Heart left ventricle (tissue), 16 donors: Measurements from ENCODE around the gene NSDHL. TPM values are rescaled to one million over a fixed set of nuclear protein-coding genes. Genes with fewer than 3 reads are reported as not detected.
A peak's percentile ranks its signal among the peaks of the same experiment; 100 is the strongest.
"Not testable (repeated sequence)": the region's sequence is repeated elsewhere in the genome, so short reads cannot be mapped to it uniquely, and the experiment has no call there.

Experiments used
- ATAC-seq, 4 donors: fragments of 200-7000 bp; cut with Tn5 transposase; one replicate each; pipeline ENCODE4 v1.9.1; 2020 to 2022; ENCODE audit warnings: moderate library complexity in 4 of 4, mild to moderate bottlenecking in 3 of 4, moderate number of reproducible peaks in 1 of 4
- DNase-seq, 5 donors: peaks; one replicate each; pipeline ENCODE4 v3.0.0-alpha.2; 2020
- H3K27ac ChIP-seq, 12 donors: fragments of 200-600 bp; sonication (generic) in 4 of 12; one replicate each; pipeline versions ENCODE4 v1.5.0 to v1.8.0; 2016 to 2022; ENCODE audit warnings: mild to moderate bottlenecking in 2 of 12
- H3K27me3 ChIP-seq, 9 donors: fragments of 200-600 bp; sonication (generic) in 2 of 9; one replicate each; pipeline versions ENCODE4 v1.5.1 to v1.8.0; 2016 to 2022; ENCODE audit warnings: mild to moderate bottlenecking in 3 of 9
- H3K36me3 ChIP-seq, 9 donors: fragments of 200-600 bp; sonication (generic) in 2 of 9; one replicate each; pipeline versions ENCODE4 v1.5.0 to v1.8.0; 2018 to 2022; ENCODE audit warnings: mild to moderate bottlenecking in 2 of 9
- H3K4me1 ChIP-seq, 12 donors: fragments of 200-600 bp; sonication (generic) in 4 of 12; one replicate each; pipeline versions ENCODE4 v1.5.0 to v1.8.0; 2016 to 2022; ENCODE audit warnings: mild to moderate bottlenecking in 3 of 12
- H3K4me3 ChIP-seq, 12 donors: fragments of 200-600 bp; sonication (generic) in 4 of 12; one replicate each; pipeline versions ENCODE4 v1.5.0 to v1.8.0; 2017 to 2022; ENCODE audit warnings: mild to moderate bottlenecking in 9 of 12, moderate library complexity in 4 of 12
- H3K9me3 ChIP-seq, 12 donors: fragments of 200-600 bp; sonication (generic) in 4 of 12; one replicate each; pipeline versions ENCODE4 v1.5.0 to v1.8.0; 2016 to 2022; ENCODE audit warnings: mild to moderate bottlenecking in 1 of 12
- POLR2A ChIP-seq, 2 donors: fragments of 450-650 bp; IDR thresholded peaks; one replicate each; pipeline ENCODE4 v1.6.1; 2017; ENCODE audit warnings: antibody characterized with exemption in 2 of 2, mild to moderate bottlenecking in 2 of 2, moderate library complexity in 2 of 2
- WGBS, 4 donors: extraction: QIAGEN DNeasy Blood & Tissue Kit in 2 of 4; methylation state at CpG; one replicate each; pipeline versions ENCODE4 v1.1.5 to v1.1.7; 2013 to 2018; 5-methylcytosine and 5-hydroxymethylcytosine counted together
- intact Hi-C, 10 donors: fragments of 100-400 bp; cut with DNase I; formaldehyde crosslinking; loops; one replicate each; pipeline versions ENCODE4 v1.11.1 to v1.14.2; 2022
- polyA plus RNA-seq, 2 donors: library from polyadenylated mRNA; stranded (reverse); fragments of 200-250 nt; gene quantifications; one replicate each; pipeline ENCODE4 v1.2.3, GENCODE V29; 2013
- total RNA-seq, 9 donors: library from RNA; depleted of rRNA in 2 of 9; stranded (reverse); fragments of >200 nt in 2 of 9; fragmentation: NEBNext Ultra II Directional in 3 of 9; extraction: Animal tissue kit (Norgen Biotek cat#: 25700) in 3 of 9; gene quantifications; one replicate each; pipeline versions ENCODE4 v1.1.0 to v1.2.4, GENCODE V29; 2016 to 2023
- TF ChIP-seq, protein P1 (sequence below), 12 donors: fragments of 200-600 bp; sonication (generic) in 4 of 12; IDR thresholded peaks; one replicate each; pipeline versions ENCODE4 v1.5.0 to v1.8.0; 2018 to 2022; ENCODE audit warnings: antibody characterized with exemption in 12 of 12, mild to moderate bottlenecking in 5 of 12
- donor health status: ischemic (EF 13 %, LVEDD 7.1; RV severe dilation, severe dysfunction).
- donor health status: healthy with polysubstance abuse.
- donor health status: DM: no; HTN: yes; CAD: no.
- donor health status: DM: no; HTN: no; CAD: no.
- donor health status: ischemic (EF 25% LVEDD 6.9; RV normal size, moderate dysfunction).
- donor health status: ischemic (EF 25% LVEDD 5.7; RV mildly dilated, moderate dysfunction).
- donor health status: healthy.
- donor health status: DM: yes; HTN: yes; CAD: no.
- donor health status: ischemic (EF 35%, LVEDD 5.7; RV mildly dilated, moderate dysfunction).
- donor health status: nonischemic (EF 11% LVEDD 7.7; RV severe dilation, severe dysfunction).
- donor health status: DM: yes; HTN: yes; CAD: no.
- donor health status: PGD.
- donor health status: ischemic (EF 29% LVEDD 5.4; RV normal size, mild dysfunction).
- donor health status: nonischemic (EF 23%, LVEDD 6.1; RV moderate dilation, normal function).

NSDHL gene
- total and polyA plus RNA-seq, 11 donors = 10.8 to 44.6 (median 18.0) TPM

- H3K36me3 ChIP-seq = peaks cover 0 to 22% (median 8%) of the 10 kb centered on the region in 9 donors
- DNase-seq (no peak), ATAC-seq (no peak)
- 2 to 47% (median 18%) methylated on average over 10 of the region's 10 CpGs for WGBS, 4 donors
- peak overlapping the region; percentile 32 to 90 (median 68) for H3K4me3 ChIP-seq
- peak overlapping the region in 10 of 12 donors; percentile 44 to 80 (median 74) for H3K27ac ChIP-seq
- peaks cover 0 to 31% (median 1%) of the 10 kb centered on the region in 12 donors for H3K4me1 ChIP-seq
- intact Hi-C loops = no loop called here
- no peaks in the 10 kb centered on the region for H3K27me3 ChIP-seq
- TF ChIP-seq, protein P1, sequence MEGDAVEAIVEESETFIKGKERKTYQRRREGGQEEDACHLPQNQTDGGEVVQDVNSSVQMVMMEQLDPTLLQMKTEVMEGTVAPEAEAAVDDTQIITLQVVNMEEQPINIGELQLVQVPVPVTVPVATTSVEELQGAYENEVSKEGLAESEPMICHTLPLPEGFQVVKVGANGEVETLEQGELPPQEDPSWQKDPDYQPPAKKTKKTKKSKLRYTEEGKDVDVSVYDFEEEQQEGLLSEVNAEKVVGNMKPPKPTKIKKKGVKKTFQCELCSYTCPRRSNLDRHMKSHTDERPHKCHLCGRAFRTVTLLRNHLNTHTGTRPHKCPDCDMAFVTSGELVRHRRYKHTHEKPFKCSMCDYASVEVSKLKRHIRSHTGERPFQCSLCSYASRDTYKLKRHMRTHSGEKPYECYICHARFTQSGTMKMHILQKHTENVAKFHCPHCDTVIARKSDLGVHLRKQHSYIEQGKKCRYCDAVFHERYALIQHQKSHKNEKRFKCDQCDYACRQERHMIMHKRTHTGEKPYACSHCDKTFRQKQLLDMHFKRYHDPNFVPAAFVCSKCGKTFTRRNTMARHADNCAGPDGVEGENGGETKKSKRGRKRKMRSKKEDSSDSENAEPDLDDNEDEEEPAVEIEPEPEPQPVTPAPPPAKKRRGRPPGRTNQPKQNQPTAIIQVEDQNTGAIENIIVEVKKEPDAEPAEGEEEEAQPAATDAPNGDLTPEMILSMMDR (IDR thresholded peaks at IDR 0.05) = no peak
- no peak for TF ChIP-seq POLR2A (IDR thresholded peaks at IDR 0.05)
- no peaks in the 10 kb centered on the region for H3K9me3 ChIP-seq
These were observed 528 bp downstream of the NSDHL start for GRCh38 chrX:152831391-152831790.

DNA sequence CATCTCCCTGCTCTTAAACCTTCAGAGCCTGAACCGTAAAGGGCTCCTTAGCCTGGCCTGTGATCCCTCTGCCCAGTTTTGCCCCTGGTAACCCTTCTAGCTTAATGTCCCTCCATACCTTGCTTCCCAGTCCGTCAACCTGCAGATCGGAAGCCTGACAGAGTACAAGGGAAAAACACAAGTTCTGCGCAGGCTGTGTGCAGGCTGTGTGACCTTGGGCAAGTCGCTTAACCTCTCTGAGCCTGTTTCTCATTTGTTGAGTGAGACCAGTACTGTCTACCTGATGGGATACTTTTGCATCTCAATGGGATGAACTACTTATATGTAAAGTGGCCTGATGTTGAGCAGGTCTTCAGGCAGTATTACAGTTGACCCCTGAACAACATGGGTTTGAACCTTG lies 1.7 kb downstream of the NSDHL start:
- WGBS, 4 donors = 85 to 97% (median 94%) methylated on average over 5 of the region's 5 CpGs
- intact Hi-C loops = no loop called here
- Histone ChIP-seq H3K4me3 (no peak overlapping the region), H3K27me3 (no peaks in the 10 kb centered on the region), H3K27ac (peak overlapping the region in 3 of 12 donors; percentile 25 to 67 (median 46)), H3K9me3 (no peaks in the 10 kb centered on the region), H3K4me1 (peaks cover 0 to 31% (median 1%) of the 10 kb centered on the region in 12 donors), H3K36me3 (peaks cover 0 to 14% (median 4%) of the 10 kb centered on the region in 9 donors)
- DNase-seq = no peak
- TF ChIP-seq, protein P1 (IDR thresholded peaks at IDR 0.05) = no peak
- TF ChIP-seq POLR2A (IDR thresholded peaks at IDR 0.05) = no peak
- ATAC-seq = no peak

DNA sequence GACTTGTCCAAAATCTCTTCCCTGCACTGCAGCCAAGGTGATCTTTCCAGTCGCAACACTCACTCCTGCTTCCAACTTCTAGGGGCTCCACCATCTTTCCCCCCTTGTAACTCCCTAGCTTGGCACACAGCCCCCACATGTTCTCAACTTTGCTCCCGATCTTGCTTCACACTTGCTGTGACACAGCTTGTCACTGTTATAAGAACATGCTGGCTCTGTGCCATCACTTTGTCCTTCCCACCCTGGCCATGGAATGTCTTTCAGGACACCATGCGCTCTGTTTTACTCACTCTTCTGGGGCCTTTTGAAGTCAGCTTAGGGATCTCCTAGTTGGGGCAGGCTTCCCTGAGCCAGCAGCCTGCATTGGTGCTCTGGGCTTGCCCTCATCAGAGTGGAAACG lies 2.5 kb downstream of the NSDHL start:
- peak overlapping the region in 4 of 12 donors; percentile 2 to 67 (median 48) for H3K27ac ChIP-seq
- TF ChIP-seq, protein P1 (IDR thresholded peaks at IDR 0.05) = no peak
- TF ChIP-seq POLR2A (IDR thresholded peaks at IDR 0.05) = no peak
- intact Hi-C loops = no loop called here
- peak in 3 of 5 donors; percentile 23 to 62 (median 33) for DNase-seq
- peaks cover 0 to 31% (median 1%) of the 10 kb centered on the region in 12 donors for H3K4me1 ChIP-seq
- H3K27me3 ChIP-seq = no peaks in the 10 kb centered on the region
- H3K4me3 ChIP-seq = no peak overlapping the region
- ATAC-seq = no peak
- H3K36me3 ChIP-seq = peaks cover 0 to 6% (median 0%) of the 10 kb centered on the region in 9 donors
- no peaks in the 10 kb centered on the region for H3K9me3 ChIP-seq
- WGBS, 4 donors = 40 to 76% (median 61%) methylated on average over 4 of the region's 4 CpGs

DNA sequence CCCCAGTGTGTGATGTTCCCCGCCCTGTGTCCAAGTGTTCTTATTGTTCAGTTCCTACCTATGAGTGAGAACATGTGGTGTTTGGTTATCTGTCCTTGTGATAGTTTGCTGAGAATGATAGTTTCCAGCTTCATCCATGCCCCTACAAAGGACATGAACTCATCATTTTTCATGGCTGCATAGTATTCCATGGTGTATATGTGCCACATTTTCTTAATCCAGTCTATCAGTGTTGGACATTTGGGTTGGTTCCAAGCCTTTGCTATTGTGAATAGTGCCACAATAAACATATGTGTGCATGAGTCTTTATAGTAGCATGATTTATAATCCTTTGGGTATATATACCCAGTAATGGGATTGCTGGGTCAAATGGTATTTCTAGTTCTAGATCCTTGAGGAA lies 4.6 kb downstream of the NSDHL start:
- DNase-seq, H3K36me3 ChIP-seq, H3K4me3 ChIP-seq, ATAC-seq, H3K27me3 ChIP-seq, intact Hi-C loops, H3K9me3 ChIP-seq, H3K27ac ChIP-seq: not testable (repeated sequence)
- 71 to 100% (median 84%) methylated on average over 1 of the region's 1 CpG for WGBS, 4 donors
- H3K4me1 ChIP-seq = peaks cover 0 to 26% (median 0%) of the 10 kb centered on the region in 12 donors
